ENCODE measurements around the gene GPR55. TPM values are rescaled to one million over a fixed set of nuclear protein-coding genes. Genes with fewer than 3 reads are reported as not detected.

Gene GPR55
- total and polyA plus RNA-seq, 3 donors from 2014 or later = 10.9 to 14.7 (median 12.3) TPM

DNA sequence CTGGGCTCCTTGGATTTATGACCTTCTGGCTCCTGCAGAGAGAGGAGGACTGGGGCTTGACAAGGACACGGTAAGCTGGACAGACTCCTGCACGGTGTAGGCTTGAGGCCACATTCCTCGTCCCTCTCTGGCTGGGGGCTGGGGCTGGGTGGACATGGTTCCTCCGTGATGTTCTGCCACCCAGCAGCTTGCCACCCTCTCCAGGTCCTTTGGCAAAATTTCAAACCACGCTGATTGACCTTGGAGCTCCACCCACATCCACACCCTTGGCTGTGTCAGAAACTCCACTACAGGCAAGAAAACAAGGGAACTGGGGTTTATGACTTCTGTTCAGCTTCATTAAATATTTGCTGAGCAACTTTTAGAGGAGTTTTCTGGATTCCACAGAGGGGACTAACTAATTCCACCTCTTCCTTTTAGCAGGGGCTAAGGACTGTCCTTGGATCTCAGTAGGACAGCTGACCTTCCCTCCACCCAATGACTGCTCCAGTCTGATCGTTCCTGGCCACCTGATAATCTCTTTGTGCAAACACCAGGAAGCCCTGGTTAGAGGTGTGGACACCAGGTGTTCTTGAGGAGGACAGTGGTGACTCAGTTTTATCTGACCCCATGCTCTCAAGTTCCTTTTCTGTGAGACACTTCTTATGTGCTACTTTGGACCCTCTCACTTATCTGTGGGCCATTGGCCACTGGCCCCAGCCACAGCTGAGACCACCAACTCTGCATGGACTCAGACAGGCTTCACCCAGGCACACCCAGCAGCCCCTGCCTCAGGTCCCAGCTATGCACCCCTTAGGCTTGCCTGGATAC, 29.3 kb downstream of the GPR55 start:
- Histone ChIP-seq H3K36me3 (ENCODE audit: low read depth, missing control alignments) (no peaks in the 10 kb centered on the region), H3K9me3 (no peaks in the 10 kb centered on the region), H3K4me1 (no peaks in the 10 kb centered on the region), H3K4me3 (no peak overlapping the region), H3K27ac (no peak overlapping the region), H3K27me3 (no peaks in the 10 kb centered on the region)
- TF ChIP-seq, protein P1, sequence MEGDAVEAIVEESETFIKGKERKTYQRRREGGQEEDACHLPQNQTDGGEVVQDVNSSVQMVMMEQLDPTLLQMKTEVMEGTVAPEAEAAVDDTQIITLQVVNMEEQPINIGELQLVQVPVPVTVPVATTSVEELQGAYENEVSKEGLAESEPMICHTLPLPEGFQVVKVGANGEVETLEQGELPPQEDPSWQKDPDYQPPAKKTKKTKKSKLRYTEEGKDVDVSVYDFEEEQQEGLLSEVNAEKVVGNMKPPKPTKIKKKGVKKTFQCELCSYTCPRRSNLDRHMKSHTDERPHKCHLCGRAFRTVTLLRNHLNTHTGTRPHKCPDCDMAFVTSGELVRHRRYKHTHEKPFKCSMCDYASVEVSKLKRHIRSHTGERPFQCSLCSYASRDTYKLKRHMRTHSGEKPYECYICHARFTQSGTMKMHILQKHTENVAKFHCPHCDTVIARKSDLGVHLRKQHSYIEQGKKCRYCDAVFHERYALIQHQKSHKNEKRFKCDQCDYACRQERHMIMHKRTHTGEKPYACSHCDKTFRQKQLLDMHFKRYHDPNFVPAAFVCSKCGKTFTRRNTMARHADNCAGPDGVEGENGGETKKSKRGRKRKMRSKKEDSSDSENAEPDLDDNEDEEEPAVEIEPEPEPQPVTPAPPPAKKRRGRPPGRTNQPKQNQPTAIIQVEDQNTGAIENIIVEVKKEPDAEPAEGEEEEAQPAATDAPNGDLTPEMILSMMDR (IDR thresholded peaks at IDR 0.05) = no peak
- no peak for TF ChIP-seq POLR2A (IDR thresholded peaks at IDR 0.05)
- DNase-seq = no peak
- WGBS, 2 donors = 44 to 66% methylated on average over 5 to 6 of the region's 6 CpGs
- intact Hi-C loops (cut with DNase I; ENCODE audit: low total_unique reads) = no loop called here

DNA sequence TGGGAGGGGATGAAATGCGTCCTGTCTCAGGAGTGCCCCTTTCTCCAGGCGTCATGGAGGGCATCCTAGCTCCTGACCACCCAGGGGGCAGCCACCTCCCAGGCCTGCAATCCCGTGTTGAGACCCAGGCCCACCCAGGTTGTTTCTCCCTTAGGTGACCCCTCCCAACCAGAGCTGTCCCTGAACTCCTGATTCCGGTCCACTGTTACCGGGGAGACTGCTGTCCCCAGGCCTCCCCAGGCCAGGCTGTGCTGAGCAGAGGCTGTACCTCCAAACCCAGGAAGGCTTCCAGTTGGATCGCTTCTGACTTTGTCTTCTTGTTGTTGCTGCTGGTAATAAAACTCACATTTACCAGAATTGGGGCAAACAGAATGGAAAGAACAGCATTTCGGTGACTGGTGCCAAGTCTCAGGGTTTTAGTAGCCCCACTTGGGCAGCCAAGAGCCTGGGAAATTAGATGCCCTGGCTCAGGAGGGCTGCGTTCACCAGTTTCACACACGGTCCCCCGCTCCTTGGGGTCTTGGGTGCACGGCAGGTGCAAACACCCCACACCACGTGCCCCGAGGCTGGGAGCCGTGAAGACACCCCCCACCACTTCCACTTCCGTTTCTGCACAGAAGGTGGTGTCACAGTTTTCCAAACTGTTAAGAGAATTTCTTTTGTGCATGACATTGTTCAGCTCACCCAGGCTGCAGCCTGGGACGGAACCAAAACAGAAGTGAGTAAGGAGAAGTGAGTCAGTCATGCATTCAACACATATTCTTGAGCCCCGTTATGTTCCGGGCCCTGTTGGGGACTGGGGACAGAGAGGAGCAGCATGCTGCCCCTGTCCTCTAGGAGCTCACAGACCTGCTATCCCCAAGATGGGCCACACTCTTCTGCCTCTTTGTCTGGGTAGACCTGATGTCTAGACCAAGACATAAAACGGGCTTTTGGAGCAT, 30.9 kb downstream of the GPR55 start:
- intact Hi-C loops (cut with DNase I; ENCODE audit: low total_unique reads) = no loop called here
- no peak for DNase-seq

DNA sequence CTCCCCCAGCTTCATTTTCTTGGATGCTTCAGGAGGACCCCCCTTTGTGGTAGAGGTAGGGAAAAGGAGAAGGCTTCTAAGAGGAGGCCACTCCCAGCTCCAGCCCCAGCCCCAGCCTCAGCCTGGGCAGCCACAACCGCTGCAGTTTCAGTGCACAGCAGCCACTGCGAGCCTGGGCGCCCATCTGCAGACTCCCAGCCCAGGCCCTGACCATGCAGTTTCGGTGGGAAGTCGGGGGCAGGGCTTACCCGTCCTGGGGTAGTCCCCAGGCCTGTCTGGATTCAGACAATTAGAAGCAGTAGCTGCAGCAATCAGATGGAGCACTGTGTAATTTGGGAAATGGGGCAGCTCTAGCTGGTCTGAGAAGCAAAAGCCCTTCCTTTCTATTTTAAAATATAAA, 31.7 kb downstream of the GPR55 start:
- no peak overlapping the region for H3K4me3 ChIP-seq
- TF ChIP-seq, protein P1 (IDR thresholded peaks at IDR 0.05) = no peak
- no peak for TF ChIP-seq POLR2A (IDR thresholded peaks at IDR 0.05)
- WGBS, 2 donors = 62 to 69% methylated on average over 5 to 6 of the region's 6 CpGs
- no peak for DNase-seq
- H3K4me1 ChIP-seq = no peaks in the 10 kb centered on the region
- intact Hi-C loops (cut with DNase I; ENCODE audit: low total_unique reads) = no loop called here
- no peaks in the 10 kb centered on the region for H3K9me3 ChIP-seq
- H3K27me3 ChIP-seq = no peaks in the 10 kb centered on the region
- no peaks in the 10 kb centered on the region for H3K36me3 ChIP-seq (ENCODE audit: low read depth, missing control alignments)
- no peak overlapping the region for H3K27ac ChIP-seq

More for the DNA sequence above, 30.9 kb downstream of the GPR55 start:
- Histone ChIP-seq H3K27ac (no peak overlapping the region), H3K4me3 (no peak overlapping the region), H3K4me1 (no peaks in the 10 kb centered on the region), H3K9me3 (no peaks in the 10 kb centered on the region), H3K36me3 (ENCODE audit: low read depth, missing control alignments) (no peaks in the 10 kb centered on the region), H3K27me3 (no peaks in the 10 kb centered on the region)
- 67 to 73% methylated on average over 16 to 19 of the region's 19 CpGs for WGBS, 2 donors
- no peak for TF ChIP-seq POLR2A (IDR thresholded peaks at IDR 0.05)
- TF ChIP-seq, protein P1 (IDR thresholded peaks at IDR 0.05) = no peak

DNA sequence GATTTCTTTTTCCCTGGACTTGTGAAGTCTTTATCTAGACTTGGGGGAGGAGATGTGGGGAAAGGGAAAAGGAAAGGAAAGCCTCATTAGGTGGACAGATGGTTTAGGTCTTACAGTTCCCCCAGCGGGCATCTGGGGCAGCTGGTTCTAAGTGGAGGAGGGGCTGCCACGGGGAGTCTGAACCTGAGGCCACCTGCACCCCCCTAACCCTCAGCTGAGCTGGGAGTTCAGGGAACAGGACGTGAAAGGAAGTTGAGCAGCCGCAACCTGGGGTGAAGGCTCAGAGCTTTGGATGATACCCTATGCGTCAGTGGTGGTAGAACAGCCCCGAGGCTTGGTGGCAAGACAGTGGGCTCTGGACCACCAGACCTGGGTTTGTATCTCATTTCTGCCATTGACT, 33.5 kb downstream of the GPR55 start:
- intact Hi-C loops (cut with DNase I; ENCODE audit: low total_unique reads) = no loop called here
- Histone ChIP-seq H3K27ac (no peak overlapping the region), H3K9me3 (no peaks in the 10 kb centered on the region), H3K4me3 (no peak overlapping the region), H3K4me1 (no peaks in the 10 kb centered on the region), H3K36me3 (ENCODE audit: low read depth, missing control alignments) (no peaks in the 10 kb centered on the region), H3K27me3 (no peaks in the 10 kb centered on the region)
- WGBS, 2 donors = 66 to 78% methylated on average over 6 of the region's 6 CpGs
- no peak for DNase-seq
- TF ChIP-seq, protein P1 (IDR thresholded peaks at IDR 0.05) = no peak
- TF ChIP-seq POLR2A (IDR thresholded peaks at IDR 0.05) = no peak
